ENCODE measurements around the gene KCNMB1. TPM values are rescaled to one million over a fixed set of nuclear protein-coding genes. Genes with fewer than 3 reads are reported as not detected.

Gene KCNMB1
- total and polyA plus RNA-seq, 10 of the 15 experiments (the other 5 are each of a cell fraction or from before 2014, with no cell fraction given) = 1.2 to 3.6 (median 2.6) TPM

DNA sequence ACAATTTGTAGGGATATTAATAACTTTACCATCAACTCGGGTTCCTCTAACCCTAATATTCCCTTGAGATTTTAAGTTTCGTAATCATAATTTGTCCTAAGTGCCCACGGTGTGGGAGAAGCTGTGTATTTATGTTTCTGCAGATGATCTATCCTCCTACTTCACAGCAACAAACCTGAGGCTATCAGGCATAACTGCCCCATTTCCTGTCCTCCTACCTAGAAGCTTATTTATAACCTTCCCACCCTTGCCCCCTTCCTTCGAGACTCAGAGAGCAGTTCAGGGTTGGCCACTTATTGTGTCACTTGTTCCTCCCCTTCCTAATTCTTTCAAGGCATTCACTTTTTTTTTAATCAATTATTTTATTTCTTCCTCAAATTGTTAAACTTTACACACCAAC lies 62.0 kb downstream of the KCNMB1 start (continued):
- TF ChIP-seq, protein P1, sequence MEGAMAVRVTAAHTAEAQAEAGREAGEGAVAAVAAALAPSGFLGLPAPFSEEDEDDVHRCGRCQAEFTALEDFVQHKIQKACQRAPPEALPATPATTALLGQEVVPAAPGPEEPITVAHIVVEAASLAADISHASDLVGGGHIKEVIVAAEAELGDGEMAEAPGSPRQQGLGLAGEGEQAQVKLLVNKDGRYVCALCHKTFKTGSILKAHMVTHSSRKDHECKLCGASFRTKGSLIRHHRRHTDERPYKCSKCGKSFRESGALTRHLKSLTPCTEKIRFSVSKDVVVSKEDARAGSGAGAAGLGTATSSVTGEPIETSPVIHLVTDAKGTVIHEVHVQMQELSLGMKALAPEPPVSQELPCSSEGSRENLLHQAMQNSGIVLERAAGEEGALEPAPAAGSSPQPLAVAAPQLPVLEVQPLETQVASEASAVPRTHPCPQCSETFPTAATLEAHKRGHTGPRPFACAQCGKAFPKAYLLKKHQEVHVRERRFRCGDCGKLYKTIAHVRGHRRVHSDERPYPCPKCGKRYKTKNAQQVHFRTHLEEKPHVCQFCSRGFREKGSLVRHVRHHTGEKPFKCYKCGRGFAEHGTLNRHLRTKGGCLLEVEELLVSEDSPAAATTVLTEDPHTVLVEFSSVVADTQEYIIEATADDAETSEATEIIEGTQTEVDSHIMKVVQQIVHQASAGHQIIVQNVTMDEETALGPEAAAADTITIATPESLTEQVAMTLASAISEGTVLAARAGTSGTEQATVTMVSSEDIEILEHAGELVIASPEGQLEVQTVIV (IDR thresholded peaks at IDR 0.05; ENCODE audit: borderline replicate concordance, partially characterized antibody) = no peak
- no peak for TF ChIP-seq FOXK2 (IDR thresholded peaks at IDR 0.05)
- peak; percentile 56 for TF ChIP-seq IKZF1 (conservative IDR thresholded peaks at IDR 0.05)
- no peak for TF ChIP-seq TCF12 (IDR thresholded peaks at IDR 0.05; ENCODE audit: low read depth, low read length)
- TF ChIP-seq SPI1 (IDR thresholded peaks at IDR 0.05; ENCODE audit: borderline replicate concordance, insufficient read depth, low read depth, low read length) = no peak
- no peak for TF ChIP-seq HDAC2 (IDR thresholded peaks at IDR 0.05)
- TF ChIP-seq ETV6 (conservative IDR thresholded peaks at IDR 0.05 in 1 of 2, IDR thresholded peaks at IDR 0.05 in 1 of 2; ENCODE audit: borderline replicate concordance in 1 of 2, low read depth in 1 of 2) = no peak
- no peak for TF ChIP-seq EP300 (IDR thresholded peaks at IDR 0.05; ENCODE audit: borderline replicate concordance in 1 of 2, control insufficient read depth in 1 of 2, low read depth in 2 of 2, low read length in 2 of 2)
- TF ChIP-seq RELA (IDR thresholded peaks at IDR 0.05; ENCODE audit: borderline replicate concordance, partially characterized antibody) = no peak
- TF ChIP-seq BACH1 (IDR thresholded peaks at IDR 0.05; ENCODE audit: borderline replicate concordance) = no peak
- TF ChIP-seq ZNF207 (IDR thresholded peaks at IDR 0.05; ENCODE audit: borderline replicate concordance) = no peak
- TF ChIP-seq CREB1 (IDR thresholded peaks at IDR 0.05; ENCODE audit: low read depth) = no peak
- 0 out of 2 replicates have a peak, but pooled peaks have one; percentile 18 for TF ChIP-seq PML (IDR thresholded peaks at IDR 0.05; ENCODE audit: low read length)
- no peak for TF ChIP-seq SKIL (IDR thresholded peaks at IDR 0.05; ENCODE audit: low read depth, poor library complexity, severe bottlenecking)
- no peak for TF ChIP-seq STAT1 (conservative IDR thresholded peaks at IDR 0.05)
- peak; percentile 68; the same call in 1 of the 2 replicates for TF ChIP-seq MTA3 (IDR thresholded peaks at IDR 0.05; ENCODE audit: borderline replicate concordance, low read length)
- no peak for TF ChIP-seq CHD2 (IDR thresholded peaks at IDR 0.05; ENCODE audit: borderline replicate concordance, low read depth, low read length)
- TF ChIP-seq, protein P2, sequence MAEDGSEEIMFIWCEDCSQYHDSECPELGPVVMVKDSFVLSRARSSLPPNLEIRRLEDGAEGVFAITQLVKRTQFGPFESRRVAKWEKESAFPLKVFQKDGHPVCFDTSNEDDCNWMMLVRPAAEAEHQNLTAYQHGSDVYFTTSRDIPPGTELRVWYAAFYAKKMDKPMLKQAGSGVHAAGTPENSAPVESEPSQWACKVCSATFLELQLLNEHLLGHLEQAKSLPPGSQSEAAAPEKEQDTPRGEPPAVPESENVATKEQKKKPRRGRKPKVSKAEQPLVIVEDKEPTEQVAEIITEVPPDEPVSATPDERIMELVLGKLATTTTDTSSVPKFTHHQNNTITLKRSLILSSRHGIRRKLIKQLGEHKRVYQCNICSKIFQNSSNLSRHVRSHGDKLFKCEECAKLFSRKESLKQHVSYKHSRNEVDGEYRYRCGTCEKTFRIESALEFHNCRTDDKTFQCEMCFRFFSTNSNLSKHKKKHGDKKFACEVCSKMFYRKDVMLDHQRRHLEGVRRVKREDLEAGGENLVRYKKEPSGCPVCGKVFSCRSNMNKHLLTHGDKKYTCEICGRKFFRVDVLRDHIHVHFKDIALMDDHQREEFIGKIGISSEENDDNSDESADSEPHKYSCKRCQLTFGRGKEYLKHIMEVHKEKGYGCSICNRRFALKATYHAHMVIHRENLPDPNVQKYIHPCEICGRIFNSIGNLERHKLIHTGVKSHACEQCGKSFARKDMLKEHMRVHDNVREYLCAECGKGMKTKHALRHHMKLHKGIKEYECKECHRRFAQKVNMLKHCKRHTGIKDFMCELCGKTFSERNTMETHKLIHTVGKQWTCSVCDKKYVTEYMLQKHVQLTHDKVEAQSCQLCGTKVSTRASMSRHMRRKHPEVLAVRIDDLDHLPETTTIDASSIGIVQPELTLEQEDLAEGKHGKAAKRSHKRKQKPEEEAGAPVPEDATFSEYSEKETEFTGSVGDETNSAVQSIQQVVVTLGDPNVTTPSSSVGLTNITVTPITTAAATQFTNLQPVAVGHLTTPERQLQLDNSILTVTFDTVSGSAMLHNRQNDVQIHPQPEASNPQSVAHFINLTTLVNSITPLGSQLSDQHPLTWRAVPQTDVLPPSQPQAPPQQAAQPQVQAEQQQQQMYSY (CRISPR knock-in tag; IDR thresholded peaks at IDR 0.05) = no peak
- TF ChIP-seq EED (IDR thresholded peaks at IDR 0.05; ENCODE audit: low read depth) = peak; percentile 30; the same call in 1 of the 2 replicates
